GM12892 (cell line): ENCODE measurements around the gene P2RX5.

Experiments used
- POLR2A ChIP-seq: IDR thresholded peaks from 2 replicates; pipeline ENCODE4 v1.6.1; 2011; ENCODE audit warnings: low read depth, low read length, control low read depth
- POLR2AphosphoS5 ChIP-seq: IDR thresholded peaks from 2 replicates; pipeline ENCODE4 v1.6.1; 2011; ENCODE audit warnings: low read depth, low read length, control low read depth

DNA sequence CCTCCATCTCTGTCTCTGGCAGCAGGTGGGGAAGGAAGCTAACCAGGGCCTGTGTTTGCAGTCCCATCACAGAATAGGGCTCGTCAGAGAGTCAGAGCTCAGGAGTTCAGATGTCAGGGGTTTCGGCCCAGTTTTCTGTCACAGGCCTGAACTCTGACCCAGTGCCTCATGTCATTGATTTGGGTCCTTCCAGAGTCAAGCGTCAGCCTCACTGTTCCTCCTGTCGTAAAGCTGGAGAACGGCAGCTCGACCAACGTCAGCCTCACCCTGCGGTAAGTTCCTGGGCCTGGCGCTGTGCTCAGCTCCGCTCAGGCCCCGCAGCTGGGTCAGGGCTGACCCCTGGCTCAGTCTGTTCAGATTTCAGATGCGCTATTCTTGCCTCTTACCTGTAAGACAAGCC lies 48.7 kb downstream of the P2RX5 start:
- TF ChIP-seq POLR2AphosphoS5 (no peak), POLR2A (no peak)
